SIG-M5 treated with dmso at 0.1 percent for 504 hours (cell line): ENCODE measurements around the gene ARL11.
"Not testable (repeated sequence)": the region's sequence is repeated elsewhere in the genome, so short reads cannot be mapped to it uniquely, and the experiment has no call there.

Experiments used
- DNase-seq: peaks from one replicate; lab custom pipeline; 2025; ENCODE audit not compliant: unreplicated experiment; lab: John Stamatoyannopoulos, UW

ARL11 gene

DNA sequence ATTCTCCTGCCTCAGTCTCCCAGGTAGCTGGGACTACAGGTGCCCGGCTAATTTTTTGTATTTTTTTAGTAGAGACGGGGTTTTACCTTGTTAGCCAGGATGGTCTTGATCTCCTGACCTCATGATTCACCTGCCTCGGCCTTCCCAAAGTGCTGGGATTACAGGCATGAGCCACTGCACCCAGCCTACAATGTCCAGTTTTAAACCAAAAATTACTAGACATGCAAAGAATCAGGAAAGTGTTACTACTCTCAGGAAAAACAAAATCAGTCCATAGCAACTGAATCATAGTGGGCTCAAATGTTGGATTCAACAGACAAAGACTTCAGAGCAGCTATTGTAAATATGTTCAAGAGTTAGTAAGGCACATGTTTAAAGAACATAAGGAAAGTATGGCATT is 16.3 kb upstream of the ARL11 start:
- DNase-seq, result not testable (repeated sequence)

DNA sequence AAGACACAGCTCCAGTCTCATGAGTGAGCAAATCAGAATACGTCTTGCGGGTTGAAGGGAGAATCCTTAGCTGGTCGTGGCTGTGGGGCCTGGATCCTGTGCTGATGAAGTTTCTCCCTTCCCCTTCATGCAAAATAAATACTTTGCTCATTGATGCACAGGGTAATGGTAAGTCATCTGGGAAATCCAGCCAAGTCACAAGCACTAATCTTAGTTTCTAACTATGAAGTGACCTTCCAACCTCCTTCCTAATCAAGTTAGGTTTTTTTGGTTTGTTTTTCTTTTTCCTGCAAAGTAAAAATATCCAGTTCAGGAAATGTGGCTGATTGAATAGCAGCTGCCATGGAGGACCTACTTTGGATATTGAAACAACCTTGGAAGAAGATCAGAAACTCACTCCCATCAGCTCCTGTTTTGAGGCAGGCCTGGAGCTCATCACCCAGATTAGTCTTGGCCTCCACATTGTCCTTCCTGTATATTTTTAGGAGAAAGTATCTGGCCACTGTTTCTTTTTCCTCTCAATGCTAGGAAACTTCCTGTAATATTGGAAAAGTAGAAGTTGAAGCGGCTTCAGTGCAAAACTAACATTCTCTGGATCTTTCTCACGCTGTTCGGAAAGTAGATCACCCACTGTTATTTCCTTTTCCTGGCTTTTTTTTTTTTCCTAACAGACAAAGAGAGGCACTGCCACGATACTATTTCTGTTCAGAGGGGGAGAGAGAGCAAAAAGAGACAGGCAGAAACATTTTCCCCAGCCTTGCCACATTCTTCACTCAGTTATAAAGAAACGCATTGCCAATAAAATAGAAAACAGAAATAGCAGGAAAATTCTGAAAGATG is 12.3 kb upstream of the ARL11 start:
- DNase-seq, result no peak

DNA sequence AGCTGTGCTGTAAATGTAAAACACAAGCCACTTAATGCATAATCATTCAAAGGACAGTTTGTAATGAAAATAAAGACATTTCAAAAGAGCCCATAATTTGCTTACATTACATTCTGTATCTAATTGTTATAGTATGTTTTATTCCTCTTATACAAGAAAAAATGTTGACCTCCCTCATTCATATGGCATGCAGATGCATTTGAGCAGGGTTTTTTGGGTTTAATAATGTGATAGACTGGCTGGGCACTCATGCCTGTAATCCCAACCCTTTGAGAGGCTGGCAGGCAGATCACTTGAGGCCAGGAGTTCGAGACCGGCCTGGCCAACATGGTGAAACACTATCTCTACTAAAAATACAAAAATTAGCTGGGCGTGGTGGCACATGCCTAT is 11.6 kb upstream of the ARL11 start:
- DNase-seq, result no peak

DNA sequence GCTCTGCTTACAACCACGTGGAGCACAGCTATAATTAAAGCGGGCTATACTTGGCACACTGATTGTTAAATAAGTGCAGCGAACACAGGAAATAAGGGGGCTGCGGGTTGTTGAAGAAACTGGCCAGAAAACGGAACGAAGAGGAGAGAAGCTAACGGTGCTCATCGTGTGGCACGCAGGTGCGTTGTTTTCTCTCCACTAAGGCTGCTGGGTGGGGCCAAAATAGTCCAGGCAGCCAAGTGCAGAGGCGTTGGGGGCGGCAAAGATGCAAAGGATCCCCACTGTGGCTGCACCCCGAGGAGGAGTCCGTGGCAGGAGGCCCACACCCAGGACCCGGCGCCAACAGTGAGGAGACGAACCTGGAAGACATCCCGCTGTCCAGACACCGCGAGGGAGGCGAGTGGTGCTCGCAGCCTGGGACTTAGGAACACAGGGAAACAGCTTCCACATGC is 8.1 kb upstream of the ARL11 start:
- DNase-seq, result no peak

DNA sequence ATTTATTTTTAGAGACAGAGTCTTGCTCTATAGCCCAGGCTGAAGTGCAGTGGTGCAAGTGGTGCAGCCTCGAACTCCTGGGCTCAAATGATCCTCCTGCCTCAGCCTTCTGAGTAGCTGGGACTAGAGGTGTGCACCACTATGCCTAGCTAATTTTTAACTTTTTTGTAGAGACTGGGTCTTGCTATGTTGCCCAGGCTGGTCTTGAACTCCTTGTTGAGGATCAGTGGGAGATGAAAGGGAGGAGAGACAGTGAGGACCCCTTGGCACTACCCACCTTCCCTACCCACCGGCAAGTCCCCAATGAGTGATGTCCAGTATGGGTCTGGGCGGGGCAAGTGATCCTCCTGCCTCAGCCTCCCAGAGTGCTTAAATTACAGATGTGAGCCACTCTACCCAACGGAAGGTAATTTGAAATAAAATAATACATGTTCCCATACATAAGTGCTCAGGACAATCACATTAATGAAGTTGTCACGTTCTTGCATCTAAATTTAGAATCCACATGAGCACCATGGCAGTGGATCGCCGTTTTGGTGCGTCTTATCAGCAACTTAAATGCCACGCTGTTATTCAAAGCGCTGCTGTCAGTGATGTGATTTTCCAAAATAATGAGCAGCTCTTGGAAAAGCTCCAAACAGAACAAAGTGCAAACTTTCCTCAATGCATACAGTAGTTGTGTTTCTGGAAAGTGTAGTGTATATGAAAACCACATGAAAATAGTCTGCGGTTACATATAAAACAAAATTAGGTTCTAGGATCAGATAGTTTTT is 5.9 kb upstream of the ARL11 start:
- DNase-seq, result no peak

DNA sequence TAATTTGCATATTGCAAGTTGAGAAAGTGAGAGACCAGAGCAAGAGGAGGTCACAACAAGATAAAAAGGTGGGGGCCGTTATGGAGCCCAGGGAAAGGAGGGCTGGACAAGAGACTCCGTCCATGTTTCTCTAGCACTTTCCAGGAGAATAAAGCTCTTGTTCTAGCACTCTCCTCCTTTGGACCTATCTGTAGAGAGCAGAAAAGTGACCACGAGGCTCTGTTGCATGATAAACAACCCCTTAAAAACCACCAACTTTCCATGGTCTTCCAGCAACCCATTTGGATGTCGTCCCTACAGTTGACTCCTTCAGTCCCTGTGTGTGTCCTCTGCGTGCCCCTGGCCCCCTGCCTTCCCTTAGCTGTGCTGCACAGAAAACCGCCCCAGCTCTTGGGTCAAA is 4.1 kb upstream of the ARL11 start:
- no peak for DNase-seq

DNA sequence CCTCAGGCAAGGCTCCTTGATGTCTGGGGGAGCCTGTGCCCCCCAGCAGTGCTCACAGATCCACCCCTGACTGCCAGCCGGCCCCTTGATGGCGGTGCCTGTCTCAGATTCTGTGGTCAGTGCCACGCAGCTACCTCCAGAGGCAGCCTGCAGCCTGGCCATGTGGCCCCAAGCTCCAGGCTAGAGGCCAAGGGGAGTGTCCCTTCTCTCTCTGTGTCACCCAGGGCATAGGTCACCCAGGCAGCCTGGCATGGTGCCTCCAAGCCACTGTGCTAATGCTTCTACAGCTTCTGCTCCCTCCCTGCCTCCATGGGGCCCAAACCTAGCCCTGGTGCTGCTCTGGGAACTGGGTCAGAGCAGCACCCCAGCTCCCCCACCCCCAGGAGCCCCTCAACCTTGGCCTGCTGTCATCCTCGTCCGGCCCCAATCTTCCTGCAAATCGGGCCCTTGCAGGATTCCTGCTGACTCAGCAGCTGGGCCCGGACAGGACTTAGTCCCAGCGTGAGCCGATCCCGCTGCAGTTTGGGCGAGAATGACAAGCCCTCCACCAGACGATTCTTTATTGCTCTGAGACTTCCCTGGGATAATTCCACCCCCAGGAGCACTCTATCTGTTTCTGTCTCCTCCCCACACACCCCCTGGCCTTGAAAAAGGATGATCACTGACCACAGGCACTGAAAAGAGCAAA is 2.8 kb upstream of the ARL11 start:
- DNase-seq, result no peak

DNA sequence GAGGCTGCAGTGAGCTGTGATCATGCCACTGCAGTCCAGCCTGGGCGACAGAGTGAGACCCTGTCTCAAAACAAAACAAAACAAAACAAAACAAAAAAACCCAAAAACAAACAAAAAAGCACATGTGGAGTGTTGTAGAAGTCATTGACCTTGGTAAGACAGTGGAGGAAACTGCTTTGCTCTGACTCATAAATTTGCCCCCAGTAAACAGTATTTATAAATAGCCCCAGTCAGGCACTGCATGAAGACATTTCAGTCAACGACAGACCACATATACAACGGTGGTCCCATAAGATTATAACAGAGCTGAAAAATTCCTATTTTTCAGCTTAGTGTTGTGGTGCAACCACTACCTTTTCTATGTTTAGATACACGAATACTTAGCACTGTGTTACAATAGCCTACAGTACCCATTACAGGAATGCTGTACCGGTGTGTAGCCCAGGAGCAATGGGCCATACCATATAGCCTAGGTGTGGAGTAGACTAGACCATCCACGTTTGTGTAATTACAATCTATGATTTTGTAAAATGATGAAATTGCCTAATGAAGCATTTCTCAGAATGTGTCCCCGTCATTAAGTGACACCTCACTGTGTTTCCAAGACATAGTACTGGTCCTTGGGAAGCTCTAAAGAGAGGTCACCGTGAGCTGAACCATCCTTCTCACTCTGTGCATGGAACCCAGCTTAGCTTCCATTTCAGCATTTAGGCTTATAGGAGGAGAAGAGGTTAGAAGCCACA is 1.1 kb downstream of the ARL11 start:
- DNase-seq, result peak; percentile 16

DNA sequence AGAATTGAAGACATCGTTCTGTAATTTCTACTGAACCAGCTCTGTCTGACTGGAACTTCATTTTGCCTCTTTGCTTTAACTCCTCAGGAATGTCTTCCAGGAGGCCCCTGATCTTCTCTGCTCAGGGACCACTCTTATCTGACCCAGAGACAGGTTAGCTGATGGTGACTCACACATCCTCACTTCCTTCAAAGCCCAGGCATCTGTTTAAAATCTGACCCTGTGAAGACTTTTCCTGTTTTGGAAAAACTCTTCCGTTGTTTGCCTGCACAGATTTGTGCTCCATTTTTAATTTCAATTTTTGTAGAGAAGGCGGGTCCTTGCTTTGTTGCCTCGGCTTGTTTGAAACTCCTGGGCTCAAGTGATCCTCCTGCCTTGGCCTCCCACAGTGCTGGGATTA is 1.6 kb downstream of the ARL11 start:
- no peak for DNase-seq

DNA sequence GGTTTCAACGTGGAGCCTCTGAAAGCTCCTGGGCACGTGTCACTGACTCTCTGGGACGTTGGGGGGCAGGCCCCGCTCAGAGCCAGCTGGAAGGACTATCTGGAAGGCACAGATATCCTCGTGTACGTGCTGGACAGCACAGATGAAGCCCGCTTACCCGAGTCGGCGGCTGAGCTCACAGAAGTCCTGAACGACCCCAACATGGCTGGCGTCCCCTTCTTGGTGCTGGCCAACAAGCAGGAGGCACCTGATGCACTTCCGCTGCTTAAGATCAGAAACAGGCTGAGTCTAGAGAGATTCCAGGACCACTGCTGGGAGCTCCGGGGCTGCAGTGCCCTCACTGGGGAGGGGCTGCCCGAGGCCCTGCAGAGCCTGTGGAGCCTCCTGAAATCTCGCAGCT is 2.3 kb downstream of the ARL11 start:
- DNase-seq, result no peak

DNA sequence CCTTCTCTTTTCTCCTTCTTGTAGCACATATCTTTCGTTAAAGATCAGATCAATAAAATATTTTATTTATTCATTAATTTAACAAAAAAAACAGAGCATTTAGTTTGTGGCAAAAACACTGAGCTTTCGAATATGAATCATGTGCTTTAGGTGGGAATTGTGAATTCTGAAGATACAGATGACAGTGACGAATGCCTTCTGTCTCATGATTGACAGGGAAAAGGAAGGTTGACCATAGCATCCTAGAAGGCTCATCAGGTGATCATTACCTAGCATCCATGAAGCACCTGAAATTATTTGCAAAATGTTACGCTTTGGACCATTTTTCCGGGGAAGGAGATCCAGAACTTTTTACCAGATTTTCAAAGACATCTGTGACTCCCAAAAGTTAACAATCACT is 3.8 kb downstream of the ARL11 start:
- DNase-seq, result no peak

DNA sequence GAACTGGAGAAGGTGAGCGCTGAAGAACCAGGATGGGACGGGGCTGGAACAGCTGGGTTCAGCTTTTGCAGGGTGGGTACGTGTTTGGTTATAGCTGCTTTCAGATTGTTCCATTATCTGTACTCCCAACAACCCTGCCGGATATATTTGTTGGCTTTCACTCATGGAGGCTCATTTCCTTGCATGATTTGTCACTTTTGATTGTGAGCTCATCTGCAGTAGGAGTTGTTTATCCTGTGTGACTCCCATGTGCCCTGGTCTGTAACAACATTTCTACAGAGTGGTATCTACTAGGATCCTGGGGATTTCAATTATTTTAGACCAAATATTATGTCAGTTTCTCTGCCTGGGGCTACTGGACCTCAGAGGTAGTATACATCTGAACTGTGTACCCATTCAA is 5.4 kb downstream of the ARL11 start:
- DNase-seq, result no peak

DNA sequence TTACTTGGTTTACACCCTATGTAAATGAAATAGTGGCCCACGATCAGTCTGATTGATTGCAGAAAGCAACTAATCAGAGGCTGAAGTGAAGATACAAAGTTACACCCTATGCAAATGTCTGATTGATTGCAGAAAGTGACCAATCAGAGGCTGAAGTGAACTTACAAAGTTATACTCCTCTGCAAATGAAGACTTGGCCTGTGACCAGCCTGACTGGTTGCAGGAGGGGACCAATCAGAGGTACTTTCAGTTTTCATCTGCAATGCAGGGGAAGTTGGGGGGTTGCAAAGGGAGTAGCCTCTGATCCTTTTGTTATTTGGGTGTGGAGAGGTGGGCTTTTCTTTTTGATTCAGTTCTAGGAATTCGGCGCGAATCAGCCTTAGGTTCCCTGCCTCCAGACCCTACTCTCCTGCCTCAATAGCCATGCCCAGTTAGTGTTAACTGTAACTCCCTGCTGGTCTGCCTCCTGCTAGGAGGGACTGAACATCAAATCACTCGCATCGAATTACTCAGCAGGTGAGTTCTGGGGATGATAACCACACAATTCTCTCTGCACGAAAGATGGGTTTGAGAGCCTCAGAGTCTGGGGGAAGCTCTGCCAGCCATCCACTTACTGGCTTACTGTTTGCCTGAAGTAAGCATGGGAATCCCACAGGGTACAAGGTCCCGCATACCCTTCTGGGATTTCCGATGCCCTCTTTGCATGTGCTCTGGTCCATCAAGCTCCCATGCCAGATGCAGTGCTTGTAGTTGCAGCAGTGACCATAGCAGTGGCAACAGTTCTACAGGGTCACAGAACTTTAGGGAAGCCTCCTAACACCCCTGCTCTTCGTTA is 7.5 kb downstream of the ARL11 start:
- no peak for DNase-seq

DNA sequence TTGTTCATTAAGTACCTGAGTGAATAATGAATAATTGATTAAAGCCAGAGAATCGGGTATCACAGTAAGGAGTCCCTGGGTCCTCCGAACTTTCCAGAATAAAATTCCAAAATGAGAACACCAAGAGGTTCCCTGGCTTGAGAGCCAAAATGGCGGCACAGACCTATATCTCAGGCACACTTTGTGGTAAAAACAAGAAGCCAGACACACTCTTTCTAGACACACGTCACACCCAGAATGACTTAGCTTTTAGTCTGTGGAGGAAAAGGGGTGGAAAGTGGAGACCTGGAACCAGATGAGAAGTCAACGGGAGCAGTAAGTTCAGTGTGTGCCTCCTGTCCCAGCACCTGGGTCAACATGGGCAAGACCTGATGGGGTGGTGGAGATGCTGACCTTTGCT is 8.4 kb downstream of the ARL11 start:
- no peak for DNase-seq

DNA sequence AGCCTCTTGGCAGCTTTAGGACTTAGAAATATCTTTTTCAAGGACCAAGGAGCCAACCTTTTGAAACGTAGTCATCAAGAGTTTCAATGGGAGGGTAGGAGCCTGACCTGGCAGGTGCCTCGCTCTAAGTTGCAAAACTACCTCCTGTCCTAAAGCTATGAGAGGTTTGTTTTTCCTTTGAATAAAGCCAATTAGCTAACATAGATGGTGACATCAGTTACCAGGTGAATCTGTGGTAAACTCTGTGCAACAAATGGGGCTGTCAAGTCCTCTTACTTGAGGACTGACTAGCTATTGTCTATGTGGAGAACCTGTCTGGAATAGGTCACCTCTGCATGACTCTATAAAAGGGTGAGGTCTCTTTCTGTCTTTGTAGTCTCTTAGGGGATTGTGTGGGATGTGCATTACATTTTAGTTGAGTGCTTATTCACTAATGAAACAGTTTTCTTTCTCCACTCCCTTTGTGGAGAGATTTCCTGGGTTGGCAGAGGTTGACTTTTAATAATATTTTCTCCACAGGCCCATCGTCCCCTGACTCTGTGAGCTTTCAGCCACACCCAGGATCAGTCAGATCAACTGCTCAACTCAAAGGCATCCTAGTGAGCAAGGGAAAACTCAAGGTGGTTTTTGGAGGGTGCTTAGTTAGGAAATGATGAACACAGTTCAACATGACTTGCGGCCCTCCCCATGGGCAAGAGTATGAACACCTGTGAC is 9.9 kb downstream of the ARL11 start:
- no peak for DNase-seq

DNA sequence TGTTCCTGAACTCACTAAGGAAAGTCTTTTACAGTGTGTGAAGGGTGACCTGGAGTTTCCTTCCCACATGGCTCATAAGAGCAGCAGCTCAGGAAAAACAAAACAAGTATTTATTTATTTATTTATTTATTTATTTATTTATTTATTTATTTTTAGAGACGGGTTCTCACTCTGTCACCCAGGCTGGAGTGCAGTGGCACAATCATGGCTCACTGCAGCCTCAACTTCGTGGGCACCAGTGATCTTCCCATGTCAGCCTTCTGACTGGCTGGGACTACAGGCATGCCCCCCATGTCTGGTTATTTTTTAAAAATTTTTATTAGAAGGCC is 10.4 kb downstream of the ARL11 start:
- no peak for DNase-seq

DNA sequence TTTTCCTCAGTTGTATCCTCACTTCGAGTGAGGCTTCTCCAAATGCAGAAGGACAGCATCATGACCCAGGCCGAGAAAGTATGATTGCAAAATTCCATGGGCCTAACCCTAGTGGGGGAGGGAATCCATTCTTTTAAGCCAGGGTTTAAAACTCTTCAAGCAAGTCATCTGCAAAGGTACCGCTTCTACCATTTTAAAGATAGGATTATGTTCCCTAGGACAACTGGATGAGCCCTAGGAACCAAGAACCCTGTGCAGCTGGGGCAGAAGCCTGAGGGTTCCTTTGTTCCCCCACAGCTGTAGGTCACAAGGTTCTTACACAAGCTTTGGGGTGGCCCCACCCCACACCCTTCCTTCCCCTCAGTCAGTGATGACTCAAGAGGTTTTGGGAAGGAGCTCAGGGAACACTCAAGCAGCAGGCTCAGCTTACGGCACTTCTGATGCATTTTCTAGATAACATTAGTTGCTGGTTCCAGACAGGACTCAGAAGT is 13.5 kb downstream of the ARL11 start:
- peak; percentile 88 for DNase-seq

DNA sequence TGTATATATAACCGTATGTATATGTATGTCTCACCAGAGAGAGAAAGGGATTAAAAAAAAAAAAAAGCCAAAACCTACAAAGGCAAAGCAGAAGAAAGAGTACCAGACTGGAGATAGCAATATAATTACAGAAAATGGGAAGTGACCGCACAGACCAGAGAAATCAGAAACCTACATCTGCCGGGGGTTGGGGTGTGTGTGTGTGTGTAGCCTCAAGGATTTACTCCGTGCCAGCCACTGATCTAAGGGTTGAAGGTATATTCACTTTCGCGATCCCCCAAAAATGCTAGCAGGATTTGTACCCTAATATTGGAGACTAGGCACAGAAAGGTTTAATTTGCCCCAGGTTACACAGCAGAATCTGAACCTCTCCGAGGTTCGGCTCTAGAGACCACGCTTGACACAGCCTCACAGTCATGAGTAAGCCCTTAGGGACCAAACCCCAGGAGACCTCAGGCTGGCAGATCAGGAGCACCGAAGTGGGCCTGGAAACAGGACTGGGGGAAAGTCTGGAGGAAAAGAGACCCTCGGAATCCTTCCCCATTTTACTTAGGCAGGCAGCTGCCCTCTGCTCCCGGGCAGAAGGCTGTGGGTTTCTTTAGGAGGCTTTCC is 14.8 kb downstream of the ARL11 start:
- DNase-seq, result peak; percentile 85

DNA sequence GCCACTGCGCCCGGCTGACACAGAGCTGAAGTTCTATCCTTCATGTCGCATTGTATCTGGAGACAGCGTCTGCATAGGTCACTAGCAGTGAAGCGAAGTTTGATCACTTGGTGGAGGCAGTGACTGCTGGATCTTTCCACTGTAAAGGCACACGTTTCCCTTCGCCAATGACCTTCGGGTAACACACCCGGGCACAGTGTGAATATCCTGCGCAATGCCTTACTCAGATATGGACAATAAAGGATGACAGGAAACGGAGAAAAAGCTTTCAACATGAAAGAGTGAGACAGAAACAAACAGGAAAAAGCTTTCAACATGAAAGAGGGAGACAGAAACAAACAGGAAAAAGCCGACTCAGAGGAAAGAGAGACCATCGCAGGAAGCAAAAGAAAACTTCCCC is 17.1 kb downstream of the ARL11 start:
- DNase-seq, result no peak
